Testis (tissue), 2 donors: ENCODE data around the gene SPSB1.

Experiments used
- CTCF ChIP-seq, 3 experiments: fragments of 450-650 bp in 2 of 3; fragments of 200-600 bp in 1 of 3; sonication (generic) in 1 of 3; IDR thresholded peaks; one replicate each; pipeline ENCODE4 v1.5.1; 2016 to 2019; ENCODE audit warnings: antibody characterized with exemption in 3 of 3, mild to moderate bottlenecking in 2 of 3, moderate library complexity in 1 of 3
- POLR2A ChIP-seq: fragments of 450-650 bp; IDR thresholded peaks from one replicate; pipeline ENCODE4 v1.6.1; 2017; ENCODE audit warnings: antibody characterized with exemption, mild to moderate bottlenecking, moderate library complexity

- no peak for TF ChIP-seq CTCF (IDR thresholded peaks at IDR 0.05)
- no peak for TF ChIP-seq POLR2A
These were observed 14.6 kb downstream of the SPSB1 start for GRCh38 chr1:9307303-9307702.
